Fibroblast of skin of right quadriceps (primary cell): ENCODE measurements around the gene KRTAP2-3.
A peak's percentile ranks its signal among the peaks of the same experiment; 100 is the strongest.

Source experiments
- DNase-seq: peaks from one replicate; pipeline ENCODE4 v3.0.0-alpha.2; 2013

Gene KRTAP2-3

GRCh38 chr17:41026715-41027471 lies 33.0 kb downstream of the KRTAP2-3 start, which contains the start of gene KRTAP1-5:
TSS of gene KRTAP1-5 (minus strand) at chr17:41027208. CDS start at chr17:41027155, 53 bp downstream.
- peak; percentile 85 for DNase-seq

GRCh38 chr17:41024697-41025096 lies 35.2 kb downstream of the KRTAP2-3 start:
- peak; percentile 81 for DNase-seq

- no peak for DNase-seq
These were observed 39.6 kb downstream of the KRTAP2-3 start for GRCh38 chr17:41020336-41020735.

- DNase-seq, result no peak
These were observed 40.5 kb downstream of the KRTAP2-3 start for GRCh38 chr17:41019415-41019814.

DNA sequence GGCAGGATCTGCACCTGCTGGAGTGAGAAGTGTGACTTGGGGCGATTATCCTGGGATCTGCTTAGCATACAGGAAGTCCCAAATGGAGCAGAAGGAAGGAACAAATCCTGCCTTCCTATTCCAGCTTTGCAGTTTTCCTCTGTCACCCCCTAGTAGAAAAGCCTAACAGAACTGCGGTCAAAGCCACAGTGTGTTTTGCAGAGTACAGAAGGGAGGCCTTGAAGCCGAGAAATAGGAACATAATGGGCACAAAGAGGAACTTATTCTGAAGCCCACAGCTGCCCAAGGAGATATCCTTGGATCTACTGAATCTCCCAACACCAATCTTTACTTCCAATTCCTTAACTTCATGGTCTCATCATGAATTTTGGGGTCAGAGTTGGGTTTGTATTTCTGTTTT lies 41.4 kb downstream of the KRTAP2-3 start:
- no peak for DNase-seq

- DNase-seq, result no peak
These were observed 43.2 kb downstream of the KRTAP2-3 start for GRCh38 chr17:41016578-41017215.

DNA sequence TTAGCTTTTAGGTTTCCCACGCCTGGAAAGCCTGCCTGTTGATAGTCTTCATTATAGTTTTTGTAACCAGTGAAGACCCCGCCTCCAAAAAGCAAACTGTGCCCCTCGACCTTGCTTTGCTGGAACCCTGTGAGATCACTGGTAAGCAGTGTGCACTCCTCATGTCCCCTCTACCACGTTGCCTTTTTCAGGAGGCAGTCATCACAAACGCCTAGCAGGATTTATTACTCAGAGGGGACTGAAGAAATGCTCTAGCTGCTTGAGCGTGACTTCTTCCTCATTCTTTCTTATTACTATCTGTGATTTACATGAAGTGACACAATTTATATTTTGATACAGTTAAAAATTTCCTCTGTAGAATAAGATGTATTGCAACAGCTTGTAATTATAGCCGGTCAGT lies 44.5 kb downstream of the KRTAP2-3 start:
- DNase-seq, result peak; percentile 37

- peak; percentile 82 for DNase-seq
These were observed 46.3 kb downstream of the KRTAP2-3 start for GRCh38 chr17:41013606-41014005.

- no peak for DNase-seq
These were observed 46.7 kb downstream of the KRTAP2-3 start for GRCh38 chr17:41013181-41013580.

DNA sequence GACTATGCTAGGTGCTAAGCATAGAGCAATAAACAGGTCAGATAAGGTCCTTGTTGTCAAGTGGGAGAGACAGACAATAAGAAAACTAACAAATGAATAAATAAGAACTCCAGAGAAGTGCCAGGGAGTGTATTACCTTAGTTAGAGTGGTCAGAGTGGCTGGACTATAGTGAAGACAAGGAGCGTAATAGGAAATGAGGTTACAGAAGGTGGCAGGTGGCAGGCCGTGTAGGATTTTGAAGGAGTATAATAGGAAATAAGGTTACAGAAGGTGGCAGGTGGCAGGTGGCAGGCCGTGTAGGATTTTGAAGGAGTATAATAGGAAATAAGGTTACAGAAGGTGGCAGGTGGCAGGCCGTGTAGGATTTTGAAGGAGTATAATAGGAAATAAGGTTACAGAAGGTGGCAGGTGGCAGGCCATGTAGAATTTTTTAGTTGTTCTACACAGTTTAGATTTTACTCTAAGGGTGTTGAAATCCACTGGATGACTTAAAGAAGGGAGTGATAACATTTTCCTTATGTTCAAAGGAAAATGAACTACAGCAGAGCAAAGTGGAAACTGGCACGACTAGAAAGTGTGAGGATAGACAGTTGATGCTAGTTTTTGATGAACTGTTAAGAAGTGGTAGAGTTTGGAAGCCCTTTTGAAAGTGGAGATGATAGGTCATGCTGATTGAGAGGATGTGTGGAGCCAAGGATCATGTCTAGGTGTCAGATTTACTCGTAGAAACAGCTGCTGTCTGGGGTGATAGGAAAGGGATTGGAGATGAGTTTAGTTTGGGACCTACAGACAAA lies 47.4 kb downstream of the KRTAP2-3 start:
- no peak for DNase-seq

DNA sequence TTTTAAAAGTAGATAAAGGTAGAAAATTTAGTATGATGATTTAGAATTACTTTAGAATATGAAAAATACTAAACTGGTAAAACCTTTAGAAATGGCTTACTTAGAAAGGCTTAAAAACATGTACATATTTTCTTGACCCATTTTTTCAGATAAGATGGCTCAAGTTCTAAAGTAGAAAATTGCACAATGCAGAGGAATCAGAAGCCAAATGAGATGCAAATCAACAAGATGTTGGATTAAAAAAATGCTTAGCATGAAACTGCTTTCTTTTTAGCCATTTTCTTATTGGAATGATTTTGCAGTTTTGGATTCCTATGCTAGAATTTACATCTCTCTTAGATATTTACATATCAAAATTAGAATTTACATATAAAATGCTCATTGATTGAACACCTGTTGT lies 49.5 kb downstream of the KRTAP2-3 start:
- DNase-seq, result no peak

GRCh38 chr17:41009936-41010335 lies 50.0 kb downstream of the KRTAP2-3 start:
- no peak for DNase-seq

GRCh38 chr17:41009301-41009760 lies 50.6 kb downstream of the KRTAP2-3 start:
- DNase-seq, result no peak
